ENCODE results near the gene SCUBE1. TPM values are rescaled to one million over a fixed set of nuclear protein-coding genes. Genes with fewer than 3 reads are reported as not detected.

Gene SCUBE1
- total and polyA plus RNA-seq, 2 of the 8 experiments (the other 6 are each of a cell fraction or from before 2014, with no cell fraction given), result 2.3 to 4.9 TPM

DNA sequence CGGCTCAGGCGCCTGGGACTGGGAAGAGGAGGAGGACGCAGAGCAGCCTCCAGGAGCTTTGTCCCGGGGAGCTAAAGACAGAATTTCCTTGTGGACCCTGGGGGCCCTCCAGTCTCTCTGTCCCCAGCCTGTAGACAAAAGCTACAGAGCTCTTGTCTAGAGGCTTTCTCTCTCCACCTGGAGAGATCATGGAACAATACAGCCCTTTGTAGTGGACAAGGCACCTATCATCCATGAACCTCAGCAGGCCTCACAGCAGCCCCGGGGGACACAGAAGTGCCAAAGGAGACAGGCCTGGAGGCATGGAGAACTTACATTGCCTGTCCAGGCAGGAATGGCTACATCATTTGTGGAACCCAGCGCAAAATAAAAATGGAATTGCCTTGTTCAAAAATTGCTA, 100.5 kb downstream of the SCUBE1 start:
- H2AFZ ChIP-seq (ENCODE audit: low read length), result no peak overlapping the region
- 85% methylated on average over 6 of the region's 6 CpGs; no CpG with 5 or more reads in 1 of the 2 experiments for WGBS, 2 experiments (ENCODE audit: extremely low coverage in 1 of 2, insufficient coverage in 1 of 2, insufficient read length in 1 of 2, insufficient replicate concordance in 2 of 2, low coverage in 1 of 2, low lambda C conversion rate in 2 of 2, missing lambda C conversion rate in 1 of 2)
- ChIA-PET POLR2A (ENCODE audit: partially characterized antibody) (no interaction called here), CTCF (ENCODE audit: partially characterized antibody) (interaction anchor here (0.6 to 26.8 kb wide), 6 partner anchors 8 to 536 kb away, joined by 3 to 388 read pairs (median 11); no protein-coding TSS in a partner anchor)
- H2BK15ac ChIP-seq (ENCODE audit: low read length), result no peak overlapping the region
- H3K9me3 ChIP-seq (ENCODE audit: insufficient read depth in 2 of 2, low read depth in 1 of 2, low read length in 1 of 2), result no peaks in the 10 kb centered on the region
- H3K4me3 ChIP-seq (ENCODE audit: extremely low read depth in 1 of 4, insufficient read depth in 2 of 4, low read depth in 3 of 4, low read length in 4 of 4), result no peak overlapping the region
- H3K79me2 ChIP-seq (ENCODE audit: control insufficient read depth in 1 of 2, insufficient read depth in 2 of 2, low read length in 2 of 2), result no peaks in the 10 kb centered on the region
- H4K91ac ChIP-seq (replicated peaks; ENCODE audit: insufficient read length, low read length), result no peak overlapping the region
- H3K9ac ChIP-seq (replicated peaks in 1 of 4; ENCODE audit: extremely low read depth in 1 of 4, low read depth in 3 of 4, low read length in 3 of 4), result no peak overlapping the region
- no peak overlapping the region for H3K56ac ChIP-seq (replicated peaks; ENCODE audit: insufficient read length, low read depth, low read length)
- H3K4ac ChIP-seq (replicated peaks; ENCODE audit: insufficient read length, low read depth, low read length), result no peak overlapping the region
- FAIRE-seq (no peak), DNase-seq (ENCODE audit: low read depth in 1 of 2, low spot score in 2 of 2) (no peak)
- peak overlapping the region; percentile 77; the same call in 1 of the 2 replicates for H4K8ac ChIP-seq (ENCODE audit: extremely low read depth, insufficient read depth, low read length)
- no peak overlapping the region for H3K14ac ChIP-seq (ENCODE audit: insufficient read length)
- no peak overlapping the region for H3K27ac ChIP-seq (ENCODE audit: low read depth, low read length)
- H2BK5ac ChIP-seq (ENCODE audit: low read depth, low read length), result no peak overlapping the region
- H2BK120ac ChIP-seq (replicated peaks; ENCODE audit: low read depth, low read length), result no peak overlapping the region
- H3K27me3 ChIP-seq (replicated peaks in 1 of 4; ENCODE audit: control insufficient read depth in 3 of 4, extremely low read depth in 1 of 4, insufficient read depth in 3 of 4, low read length in 3 of 4), result no peaks in the 10 kb centered on the region
- no peak overlapping the region for H3K23ac ChIP-seq (ENCODE audit: insufficient read length)
- H3K36me3 ChIP-seq (ENCODE audit: control insufficient read depth in 2 of 4, insufficient read depth in 4 of 4, low read length in 3 of 4), result no peaks in the 10 kb centered on the region
- no peaks in the 10 kb centered on the region for H4K20me1 ChIP-seq (replicated peaks in 1 of 2; ENCODE audit: control insufficient read depth in 1 of 2, insufficient read depth in 2 of 2, low read length in 2 of 2)
- no peaks in the 10 kb centered on the region for H3K23me2 ChIP-seq (ENCODE audit: low read depth, low read length)
- H4K5ac ChIP-seq (ENCODE audit: insufficient read length, low read depth, low read length), result no peak overlapping the region
- no peak overlapping the region for H3K18ac ChIP-seq (ENCODE audit: extremely low read depth, low read length)
- TF ChIP-seq HDAC2 (IDR thresholded peaks at IDR 0.05; ENCODE audit: borderline replicate concordance in 1 of 2, low read depth in 2 of 2, low read length in 2 of 2) (no peak), RXRA (IDR thresholded peaks at IDR 0.05; ENCODE audit: insufficient read depth, low read depth, low read length) (no peak), BACH1 (IDR thresholded peaks at IDR 0.05; ENCODE audit: low read length) (no peak), SP4 (IDR thresholded peaks at IDR 0.05; ENCODE audit: low read length) (no peak), EGR1 (IDR thresholded peaks at IDR 0.05; ENCODE audit: borderline replicate concordance, low read depth, low read length) (no peak), KDM4A (IDR thresholded peaks at IDR 0.05; ENCODE audit: low read depth, low read length, severe bottlenecking) (no peak), KDM1A (IDR thresholded peaks at IDR 0.05; ENCODE audit: borderline replicate concordance, low read length) (no peak), CBX8 (IDR thresholded peaks at IDR 0.05; ENCODE audit: borderline replicate concordance, low read depth, low read length) (no peak), ZNF274 (IDR thresholded peaks at IDR 0.05; ENCODE audit: borderline replicate concordance, extremely low read depth, low read length) (no peak), YY1 (IDR thresholded peaks at IDR 0.05; ENCODE audit: low read depth, low read length) (no peak)
- TF ChIP-seq, protein P1, sequence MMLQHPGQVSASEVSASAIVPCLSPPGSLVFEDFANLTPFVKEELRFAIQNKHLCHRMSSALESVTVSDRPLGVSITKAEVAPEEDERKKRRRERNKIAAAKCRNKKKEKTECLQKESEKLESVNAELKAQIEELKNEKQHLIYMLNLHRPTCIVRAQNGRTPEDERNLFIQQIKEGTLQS (IDR thresholded peaks at IDR 0.05; ENCODE audit: insufficient read depth, low read depth, low read length), result no peak
- no peak overlapping the region for H2AK5ac ChIP-seq (ENCODE audit: low read depth, low read length)
- H3K4me2 ChIP-seq (ENCODE audit: insufficient read depth in 1 of 2, low read depth in 2 of 2, low read length in 2 of 2), result no peak overlapping the region
- no peak overlapping the region for H2BK12ac ChIP-seq (ENCODE audit: low read depth, low read length)
- no peak overlapping the region for H2BK20ac ChIP-seq (ENCODE audit: low read length)
- H3K79me1 ChIP-seq (ENCODE audit: low read depth, low read length), result no peaks in the 10 kb centered on the region
- H3K4me1 ChIP-seq (replicated peaks in 1 of 4; ENCODE audit: control insufficient read depth in 3 of 4, insufficient read depth in 4 of 4, low read length in 3 of 4), result no peaks in the 10 kb centered on the region; a peak in 1 of 7 replicates
